Keratinocyte (primary cell): ENCODE results near the gene FGD1. TPM values are rescaled to one million over a fixed set of nuclear protein-coding genes. Genes with fewer than 3 reads are reported as not detected.

ENCODE experiments used
- DNase-seq: peaks from one replicate; pipeline ENCODE4 v3.0.0-alpha.2; 2011; ENCODE audit warnings: low read depth, missing footprints, low spot score
- FAIRE-seq: peaks from 2 replicates; lab custom pipeline; 2011; peaks lifted over from hg19 to GRCh38; lab: Jason Lieb, UNC
- H2AFZ ChIP-seq: 2 replicates; pipeline ENCODE4 v1.6.0; 2012; ENCODE audit warnings: low read length, control low read depth, inconsistent platforms; ENCODE audit not compliant: control insufficient read depth
- H3K27ac ChIP-seq: 2 replicates; pipeline ENCODE4 v1.5.1; 2011; ENCODE audit warnings: low read length; ENCODE audit not compliant: control insufficient read depth, insufficient read depth
- H3K27me3 ChIP-seq: 3 replicates; pipeline ENCODE4 v1.6.0; 2011; ENCODE audit warnings: low read length; ENCODE audit not compliant: control insufficient read depth, insufficient read depth; ENCODE audit errors: extremely low read depth
- H3K36me3 ChIP-seq, 2 experiments: 2 replicates in 1 of 2; 3 replicates in 1 of 2; pipeline ENCODE4 v1.5.1; 2011; ENCODE audit warnings: low read length in 2 of 2, mild to moderate bottlenecking in 1 of 2; ENCODE audit not compliant: control insufficient read depth in 2 of 2, insufficient read depth in 2 of 2; ENCODE audit errors: extremely low read depth in 1 of 2
- H3K4me1 ChIP-seq: 3 replicates; pipeline ENCODE4 v1.5.1; 2011; ENCODE audit warnings: low read length; ENCODE audit not compliant: control insufficient read depth, insufficient read depth; ENCODE audit errors: extremely low read depth
- H3K4me2 ChIP-seq: 3 replicates; pipeline ENCODE4 v1.6.0; 2011; ENCODE audit warnings: low read depth, low read length; ENCODE audit not compliant: control insufficient read depth, insufficient read depth; ENCODE audit errors: extremely low read depth
- H3K4me3 ChIP-seq, 3 experiments: fragments of 200-600 bp in 1 of 3; sonication (generic) in 1 of 3; 2 replicates in 2 of 3; 3 replicates in 1 of 3; pipeline ENCODE4 v1.5.1; 2011 to 2016; ENCODE audit warnings: low read length in 3 of 3, mild to moderate bottlenecking in 3 of 3, control low read depth in 2 of 3, inconsistent platforms in 1 of 3, low read depth in 1 of 3, mixed read lengths in 1 of 3, mixed run types in 1 of 3, moderate library complexity in 1 of 3; ENCODE audit not compliant: control insufficient read depth in 2 of 3, insufficient read depth in 2 of 3; ENCODE audit errors: extremely low read depth in 1 of 3
- H3K79me2 ChIP-seq: 2 replicates; pipeline ENCODE4 v1.6.0; 2012; ENCODE audit warnings: low read length; ENCODE audit not compliant: control insufficient read depth, insufficient read depth
- H3K9ac ChIP-seq: 3 replicates; pipeline ENCODE4 v1.6.0; 2011; ENCODE audit warnings: low read length; ENCODE audit not compliant: control insufficient read depth, insufficient read depth; ENCODE audit errors: extremely low read depth
- H3K9me1 ChIP-seq: 3 replicates; pipeline ENCODE4 v1.6.0; 2011; ENCODE audit warnings: low read length; ENCODE audit not compliant: control insufficient read depth, insufficient read depth; ENCODE audit errors: extremely low read depth
- H3K9me3 ChIP-seq: 2 replicates; pipeline ENCODE4 v1.5.1; 2012; ENCODE audit warnings: low read depth, low read length; ENCODE audit not compliant: control insufficient read depth
- H4K20me1 ChIP-seq: 3 replicates; pipeline ENCODE4 v1.6.0; 2011; ENCODE audit warnings: low read length; ENCODE audit not compliant: control insufficient read depth, insufficient read depth; ENCODE audit errors: extremely low read depth
- CTCF ChIP-seq, 3 experiments: IDR thresholded peaks in 1 of 3; conservative IDR thresholded peaks in 1 of 3; optimal IDR thresholded peaks in 1 of 3; 2 replicates in 2 of 3; 3 replicates in 1 of 3; pipeline versions ENCODE3 to v1.5.1; 2011; ENCODE audit warnings: low read length in 3 of 3, mild to moderate bottlenecking in 3 of 3, moderate library complexity in 2 of 3, control low read depth in 1 of 3, inconsistent platforms in 1 of 3; ENCODE audit not compliant: insufficient read depth in 2 of 3; ENCODE audit errors: extremely low read depth in 1 of 3
- EZH2 ChIP-seq: IDR thresholded peaks from one replicate; pipeline ENCODE4 v1.6.1; 2012; ENCODE audit warnings: inconsistent platforms, mild to moderate bottlenecking, low read length, moderate library complexity
- dilution Hi-C: fragments of 300-500 bp; cut with MboI; formaldehyde crosslinking; loops from one replicate; pipeline ENCODE4 v1.7.0; 2020; ENCODE audit warnings: low sequenced_read_pairs; ENCODE audit not compliant: extremely low pct_ligation_motif_present
- polyA plus RNA-seq, 5 experiments: library from polyadenylated mRNA; depleted of rRNA in 3 of 5; stranded (reverse) in 3 of 5; stranded (forward) in 1 of 5; unstranded in 1 of 5; fragments of >200 nt; gene quantifications; 1 replicate in 1 of 5; 2 replicates in 3 of 5; 3 replicates in 1 of 5; pipeline versions ENCODE4 v1.2.1 to v1.2.3, GENCODE V29; 2011 to 2012; ENCODE audit warnings: missing spikeins in 2 of 5, low read depth in 1 of 5, low replicate concordance in 1 of 5

Gene FGD1
- polyA plus RNA-seq, 1 donor (not counting 4 experiments of a cell fraction or from before 2014, with no cell fraction given) = 2.9 TPM

GRCh38 chrX:54479136-54480111, 16.6 kb downstream of the FGD1 start:
- Histone ChIP-seq H3K4me2 (no peak overlapping the region), H3K36me3 (no peaks in the 10 kb centered on the region), H3K4me3 (no peak overlapping the region), H3K79me2 (peaks cover 4% of the 10 kb centered on the region), H2AFZ (no peak overlapping the region), H3K27ac (no peak overlapping the region), H3K9me1 (no peaks in the 10 kb centered on the region), H4K20me1 (no peaks in the 10 kb centered on the region), H3K27me3 (no peaks in the 10 kb centered on the region), H3K9ac (no peak overlapping the region), H3K4me1 (peaks cover 20% of the 10 kb centered on the region), H3K9me3 (no peaks in the 10 kb centered on the region)
- FAIRE-seq = no peak
- TF ChIP-seq EZH2 = no peak
- no peak for TF ChIP-seq CTCF (optimal IDR thresholded peaks at IDR 0.05 in 1 of 3, IDR thresholded peaks at IDR 0.05 in 1 of 3, conservative IDR thresholded peaks at IDR 0.05 in 1 of 3; ENCODE audit: extremely low read depth in 1 of 3, insufficient read depth in 2 of 3, low read length in 3 of 3)
- dilution Hi-C loops = no loop called here
- DNase-seq = no peak

- no peak for TF ChIP-seq EZH2
- peak in 1 of 3 experiments; percentile 44 for TF ChIP-seq CTCF (optimal IDR thresholded peaks at IDR 0.05 in 1 of 3, IDR thresholded peaks at IDR 0.05 in 1 of 3, conservative IDR thresholded peaks at IDR 0.05 in 1 of 3; ENCODE audit: extremely low read depth in 1 of 3, insufficient read depth in 2 of 3, low read length in 3 of 3)
- Histone ChIP-seq H3K27me3 (no peaks in the 10 kb centered on the region), H3K4me1 (peaks cover 8% of the 10 kb centered on the region), H3K79me2 (peaks cover 16% of the 10 kb centered on the region), H3K9me3 (no peaks in the 10 kb centered on the region), H3K9me1 (no peaks in the 10 kb centered on the region), H3K36me3 (peaks cover 2 to 5% of the 10 kb centered on the region in 2 experiments), H3K27ac (peak overlapping the region; percentile 45), H4K20me1 (no peaks in the 10 kb centered on the region), H2AFZ (peak overlapping the region; percentile 45), H3K9ac (peak overlapping the region; percentile 70), H3K4me2 (peak overlapping the region; percentile 37), H3K4me3 (peak overlapping the region; percentile 12 to 54 (median 46))
- FAIRE-seq (no peak), DNase-seq (peak; percentile 38)
- dilution Hi-C loops = no loop called here
Observed at GRCh38 chrX:54473993-54474859, 21.8 kb downstream of the FGD1 start.
